ENCODE results near the gene PLEKHO1.

- TF ChIP-seq EZH2 (IDR thresholded peaks at IDR 0.05; ENCODE audit: insufficient read depth, poor library complexity, severe bottlenecking) (no peak), EZH2phosphoT487 (IDR thresholded peaks at IDR 0.05; ENCODE audit: insufficient read depth, low read depth) (no peak)
These were observed 28.4 kb upstream of the PLEKHO1 start for GRCh38 chr1:150121236-150121862.

Data from GM23248 (cell line).